Measurements from ENCODE around the gene CECR2.

DNA sequence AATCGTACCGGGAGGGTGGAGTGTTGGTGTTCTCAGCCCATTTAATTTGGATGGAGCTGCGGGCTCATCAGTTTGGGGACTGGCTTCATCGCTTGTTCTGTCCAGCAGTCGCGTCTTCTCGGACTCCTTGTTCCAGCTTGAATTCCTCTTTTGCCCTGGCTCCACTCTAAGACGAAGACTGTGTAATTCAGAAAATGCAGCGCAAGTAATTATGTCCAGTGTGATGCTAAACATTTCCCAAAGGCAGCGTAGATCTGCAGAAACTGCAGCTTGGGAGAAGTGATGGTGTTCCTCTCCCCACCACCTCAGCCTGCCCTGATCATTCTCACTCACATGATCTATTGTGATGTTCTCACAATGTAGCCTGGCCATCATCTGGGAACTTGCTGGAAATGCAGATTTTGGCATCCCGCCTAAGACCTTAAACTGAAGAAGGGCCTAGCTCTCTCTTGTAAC is 194.7 kb downstream of the CECR2 start:
- TF ChIP-seq EP300 (IDR thresholded peaks at IDR 0.05; ENCODE audit: borderline replicate concordance in 1 of 2, low read depth in 1 of 2, low read length in 1 of 2), result no peak
- TF ChIP-seq, protein P1, sequence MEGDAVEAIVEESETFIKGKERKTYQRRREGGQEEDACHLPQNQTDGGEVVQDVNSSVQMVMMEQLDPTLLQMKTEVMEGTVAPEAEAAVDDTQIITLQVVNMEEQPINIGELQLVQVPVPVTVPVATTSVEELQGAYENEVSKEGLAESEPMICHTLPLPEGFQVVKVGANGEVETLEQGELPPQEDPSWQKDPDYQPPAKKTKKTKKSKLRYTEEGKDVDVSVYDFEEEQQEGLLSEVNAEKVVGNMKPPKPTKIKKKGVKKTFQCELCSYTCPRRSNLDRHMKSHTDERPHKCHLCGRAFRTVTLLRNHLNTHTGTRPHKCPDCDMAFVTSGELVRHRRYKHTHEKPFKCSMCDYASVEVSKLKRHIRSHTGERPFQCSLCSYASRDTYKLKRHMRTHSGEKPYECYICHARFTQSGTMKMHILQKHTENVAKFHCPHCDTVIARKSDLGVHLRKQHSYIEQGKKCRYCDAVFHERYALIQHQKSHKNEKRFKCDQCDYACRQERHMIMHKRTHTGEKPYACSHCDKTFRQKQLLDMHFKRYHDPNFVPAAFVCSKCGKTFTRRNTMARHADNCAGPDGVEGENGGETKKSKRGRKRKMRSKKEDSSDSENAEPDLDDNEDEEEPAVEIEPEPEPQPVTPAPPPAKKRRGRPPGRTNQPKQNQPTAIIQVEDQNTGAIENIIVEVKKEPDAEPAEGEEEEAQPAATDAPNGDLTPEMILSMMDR (IDR thresholded peaks at IDR 0.05), result no peak
- TF ChIP-seq MXI1 (IDR thresholded peaks at IDR 0.05; ENCODE audit: low read depth, low read length), result no peak
- TF ChIP-seq ELF1 (IDR thresholded peaks at IDR 0.05), result no peak
- no peak for TF ChIP-seq TEAD4 (IDR thresholded peaks at IDR 0.05; ENCODE audit: borderline replicate concordance, insufficient read depth)
- TF ChIP-seq SMC3 (IDR thresholded peaks at IDR 0.05; ENCODE audit: low read depth, low read length), result no peak
- no peak for TF ChIP-seq SIN3A (IDR thresholded peaks at IDR 0.05; ENCODE audit: borderline replicate concordance, low read depth, low read length)
- no peak for TF ChIP-seq FOSL2 (IDR thresholded peaks at IDR 0.05; ENCODE audit: borderline replicate concordance, low read depth)
